Tibial nerve (tissue), 4 donors: ENCODE measurements around the gene LRRC28. TPM values are rescaled to one million over a fixed set of nuclear protein-coding genes. Genes with fewer than 3 reads are reported as not detected.
A peak's percentile ranks its signal among the peaks of the same experiment; 100 is the strongest.

Experiments
- DNase-seq, 2 donors: peaks; one replicate each; pipeline ENCODE4 v3.0.0-alpha.2; 2019; ENCODE audit warnings: low spot score in 2 of 2
- H3K27ac ChIP-seq, 4 donors: fragments of 200-600 bp; sonication (generic) in 3 of 4; one replicate each; pipeline ENCODE4 v1.5.1; 2017 to 2019; ENCODE audit warnings: mild to moderate bottlenecking in 1 of 4
- H3K27me3 ChIP-seq, 2 donors: fragments of 200-600 bp; sonication (generic) in 1 of 2; one replicate each; pipeline versions ENCODE4 v1.5.1 to v1.6.0; 2017 to 2019
- H3K36me3 ChIP-seq, 3 donors: fragments of 200-600 bp; sonication (generic); one replicate each; pipeline ENCODE4 v1.5.1; 2018 to 2019
- H3K4me1 ChIP-seq, 4 donors: fragments of 200-600 bp; sonication (generic) in 3 of 4; one replicate each; pipeline ENCODE4 v1.5.1; 2017 to 2019
- H3K4me3 ChIP-seq, 4 donors: fragments of 200-600 bp; sonication (generic) in 3 of 4; one replicate each; pipeline ENCODE4 v1.5.1; 2017 to 2019; ENCODE audit warnings: mild to moderate bottlenecking in 1 of 4, moderate library complexity in 1 of 4
- H3K9me3 ChIP-seq, 4 donors: fragments of 200-600 bp; sonication (generic) in 3 of 4; one replicate each; pipeline ENCODE4 v1.5.1; 2017 to 2019
- EP300 ChIP-seq, 2 donors: sonication (generic); formaldehyde crosslinking; IDR thresholded peaks; one replicate each; pipeline ENCODE4 v1.6.1; 2017; ENCODE audit warnings: antibody characterized with exemption in 2 of 2, mild to moderate bottlenecking in 1 of 2
- POLR2A ChIP-seq, 2 donors: fragments of 450-650 bp; IDR thresholded peaks; one replicate each; pipeline ENCODE4 v1.6.1; 2017; ENCODE audit warnings: antibody characterized with exemption in 2 of 2, mild to moderate bottlenecking in 2 of 2, moderate library complexity in 2 of 2
- WGBS, 2 donors: methylation state at CpG; one replicate each; pipeline ENCODE4 v1.1.5; 2018; 5-methylcytosine and 5-hydroxymethylcytosine counted together
- total RNA-seq, 4 donors: library from RNA; depleted of rRNA; stranded (reverse); fragments of >200 nt; gene quantifications; one replicate each; pipeline ENCODE4 v1.1.0, GENCODE V29; 2016
- TF ChIP-seq, protein P1 (sequence below), 5 experiments: fragments of 200-600 bp in 3 of 5; fragments of 450-650 bp in 2 of 5; sonication (generic) in 3 of 5; IDR thresholded peaks; one replicate each; pipeline ENCODE4 v1.5.1; 2016 to 2019; ENCODE audit warnings: antibody characterized with exemption in 5 of 5, mild to moderate bottlenecking in 3 of 5, moderate library complexity in 2 of 5

LRRC28 gene
- total RNA-seq, 4 donors from 2014 or later: 21.6 to 73.4 (median 33.5) TPM

DNA sequence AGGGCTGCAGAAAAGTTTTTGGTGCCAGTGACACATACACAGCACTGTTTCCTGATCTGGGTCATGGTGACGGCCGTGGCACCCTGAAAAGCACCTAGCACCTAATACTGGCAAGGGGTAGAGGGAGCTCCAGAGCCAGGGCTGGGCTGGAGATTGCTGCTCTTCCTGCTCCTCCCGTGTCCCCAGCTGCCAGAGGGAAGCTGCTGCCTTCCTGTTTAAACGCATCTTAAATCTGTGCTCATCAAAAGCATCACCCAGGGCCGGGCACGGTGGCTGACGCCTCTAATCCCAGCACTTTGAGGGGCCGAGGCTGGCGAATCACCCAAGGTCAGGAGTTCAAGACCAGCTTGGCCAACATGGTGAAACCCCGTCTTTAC is 157.8 kb downstream of the LRRC28 start:
- no peak overlapping the region for H3K27ac ChIP-seq

GRCh38 chr15:99409560-99409959 is 158.3 kb downstream of the LRRC28 start:
- 94 to 95% methylated on average over 6 of the region's 6 CpGs for WGBS, 2 donors
- no peaks in the 10 kb centered on the region for H3K36me3 ChIP-seq
- no peak overlapping the region for H3K27ac ChIP-seq
- no peaks in the 10 kb centered on the region for H3K9me3 ChIP-seq
- DNase-seq: no peak
- no peaks in the 10 kb centered on the region for H3K27me3 ChIP-seq
- TF ChIP-seq, protein P1, sequence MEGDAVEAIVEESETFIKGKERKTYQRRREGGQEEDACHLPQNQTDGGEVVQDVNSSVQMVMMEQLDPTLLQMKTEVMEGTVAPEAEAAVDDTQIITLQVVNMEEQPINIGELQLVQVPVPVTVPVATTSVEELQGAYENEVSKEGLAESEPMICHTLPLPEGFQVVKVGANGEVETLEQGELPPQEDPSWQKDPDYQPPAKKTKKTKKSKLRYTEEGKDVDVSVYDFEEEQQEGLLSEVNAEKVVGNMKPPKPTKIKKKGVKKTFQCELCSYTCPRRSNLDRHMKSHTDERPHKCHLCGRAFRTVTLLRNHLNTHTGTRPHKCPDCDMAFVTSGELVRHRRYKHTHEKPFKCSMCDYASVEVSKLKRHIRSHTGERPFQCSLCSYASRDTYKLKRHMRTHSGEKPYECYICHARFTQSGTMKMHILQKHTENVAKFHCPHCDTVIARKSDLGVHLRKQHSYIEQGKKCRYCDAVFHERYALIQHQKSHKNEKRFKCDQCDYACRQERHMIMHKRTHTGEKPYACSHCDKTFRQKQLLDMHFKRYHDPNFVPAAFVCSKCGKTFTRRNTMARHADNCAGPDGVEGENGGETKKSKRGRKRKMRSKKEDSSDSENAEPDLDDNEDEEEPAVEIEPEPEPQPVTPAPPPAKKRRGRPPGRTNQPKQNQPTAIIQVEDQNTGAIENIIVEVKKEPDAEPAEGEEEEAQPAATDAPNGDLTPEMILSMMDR (IDR thresholded peaks at IDR 0.05): no peak
- TF ChIP-seq POLR2A (IDR thresholded peaks at IDR 0.05) (no peak), EP300 (IDR thresholded peaks at IDR 0.05) (no peak)
- no peak overlapping the region for H3K4me3 ChIP-seq
- peaks cover 0 to 24% (median 14%) of the 10 kb centered on the region in 4 donors for H3K4me1 ChIP-seq

More for the DNA sequence above, 157.8 kb downstream of the LRRC28 start:
- Histone ChIP-seq H3K4me3 (no peak overlapping the region), H3K36me3 (no peaks in the 10 kb centered on the region), H3K9me3 (no peaks in the 10 kb centered on the region), H3K27me3 (no peaks in the 10 kb centered on the region), H3K4me1 (peaks cover 0 to 24% (median 14%) of the 10 kb centered on the region in 4 donors)
- 22 to 24% methylated on average over 10 of the region's 10 CpGs for WGBS, 2 donors
- no peak for TF ChIP-seq EP300 (IDR thresholded peaks at IDR 0.05)
- TF ChIP-seq, protein P1 (IDR thresholded peaks at IDR 0.05): peak in 4 of 5 experiments; percentile 19 to 45 (median 34)
- peak in 1 of 2 donors; percentile 32 for DNase-seq

DNA sequence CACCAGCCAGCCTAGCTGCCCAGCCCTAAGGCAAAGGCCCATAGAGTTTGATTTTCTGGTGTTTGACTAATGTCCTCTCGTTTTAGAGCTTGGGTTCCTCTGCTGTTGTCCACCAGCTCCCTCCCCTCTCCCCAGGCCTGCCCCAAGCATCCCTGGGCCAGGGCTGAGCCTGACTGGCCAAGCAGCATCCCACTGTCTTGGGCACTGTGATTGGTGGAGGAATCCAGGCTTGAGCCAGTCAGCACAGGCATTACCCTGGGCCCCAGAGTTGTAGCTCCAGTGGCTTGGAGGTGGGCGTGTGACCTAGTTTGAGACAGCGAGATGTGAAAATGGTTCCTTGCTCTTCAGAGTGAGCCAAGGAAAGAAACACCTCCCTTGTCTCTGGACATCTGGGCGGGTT is 159.2 kb downstream of the LRRC28 start:
- Histone ChIP-seq H3K27me3 (no peaks in the 10 kb centered on the region), H3K36me3 (no peaks in the 10 kb centered on the region), H3K4me1 (peaks cover 0 to 24% (median 14%) of the 10 kb centered on the region in 4 donors), H3K9me3 (no peaks in the 10 kb centered on the region), H3K27ac (no peak overlapping the region), H3K4me3 (no peak overlapping the region)
- WGBS, 2 donors: 87 to 91% methylated on average over 4 of the region's 4 CpGs
- no peak for DNase-seq
- TF ChIP-seq EP300 (IDR thresholded peaks at IDR 0.05): no peak
- no peak for TF ChIP-seq POLR2A (IDR thresholded peaks at IDR 0.05)
- TF ChIP-seq, protein P1 (IDR thresholded peaks at IDR 0.05): no peak

DNA sequence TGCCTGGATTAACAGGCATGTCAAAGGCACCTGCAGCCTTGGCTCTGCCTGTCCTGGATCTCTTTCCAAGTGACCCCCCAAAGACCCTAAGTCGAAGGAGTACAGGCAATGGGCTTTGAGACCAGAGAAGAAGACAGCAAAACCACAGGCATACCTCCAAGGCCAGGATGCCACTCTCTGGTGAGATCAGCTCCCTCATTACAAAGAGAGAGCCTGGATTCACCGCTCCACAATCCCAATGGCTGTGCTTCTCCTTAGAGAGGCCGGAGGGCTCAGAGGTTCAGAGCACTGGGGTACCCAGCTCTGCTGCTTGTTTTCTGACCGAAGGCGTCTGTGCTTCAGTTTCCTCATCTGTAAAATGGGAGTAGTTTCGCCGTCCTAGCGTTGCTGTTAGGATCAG is 160.0 kb downstream of the LRRC28 start:
- no peaks in the 10 kb centered on the region for H3K9me3 ChIP-seq
- no peak for DNase-seq
- 96% methylated on average over 8 of the region's 8 CpGs for WGBS, 2 donors
- no peaks in the 10 kb centered on the region for H3K27me3 ChIP-seq
- H3K27ac ChIP-seq: no peak overlapping the region
- peaks cover 0 to 24% (median 14%) of the 10 kb centered on the region in 4 donors for H3K4me1 ChIP-seq
- H3K4me3 ChIP-seq: no peak overlapping the region
- H3K36me3 ChIP-seq: no peaks in the 10 kb centered on the region
- TF ChIP-seq EP300 (IDR thresholded peaks at IDR 0.05) (no peak), POLR2A (IDR thresholded peaks at IDR 0.05) (no peak)
- TF ChIP-seq, protein P1 (IDR thresholded peaks at IDR 0.05): no peak

DNA sequence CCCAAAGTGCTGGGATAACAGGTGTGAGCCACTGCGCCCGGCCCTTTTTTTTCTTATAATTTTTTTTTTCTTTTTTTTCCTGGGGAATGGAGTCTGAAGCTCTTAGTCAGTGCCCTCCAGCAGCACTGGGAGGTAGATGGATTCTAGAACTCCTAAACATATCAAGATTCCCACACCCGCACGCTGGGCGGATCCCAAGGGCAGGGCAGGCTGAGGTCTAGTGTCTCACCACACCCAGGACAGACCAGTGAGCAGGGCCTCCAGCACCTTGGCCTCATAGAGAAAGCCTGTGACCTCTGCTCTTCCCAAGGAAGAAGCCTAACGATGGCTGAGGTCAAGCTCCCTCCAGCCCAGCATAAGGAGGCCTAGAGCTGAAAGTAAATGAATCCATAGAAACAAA is 160.8 kb downstream of the LRRC28 start:
- H3K9me3 ChIP-seq: no peaks in the 10 kb centered on the region
- no peaks in the 10 kb centered on the region for H3K27me3 ChIP-seq
- WGBS, 2 donors: 88 to 91% methylated on average over 6 of the region's 6 CpGs
- no peak overlapping the region for H3K4me3 ChIP-seq
- DNase-seq: no peak
- H3K36me3 ChIP-seq: no peaks in the 10 kb centered on the region
- peaks cover 0 to 24% (median 14%) of the 10 kb centered on the region in 4 donors for H3K4me1 ChIP-seq
- TF ChIP-seq POLR2A (IDR thresholded peaks at IDR 0.05): no peak
- TF ChIP-seq EP300 (IDR thresholded peaks at IDR 0.05): no peak
- TF ChIP-seq, protein P1 (IDR thresholded peaks at IDR 0.05): no peak
- no peak overlapping the region for H3K27ac ChIP-seq
